Measurements from ENCODE around the gene RBFOX1. TPM values are rescaled to one million over a fixed set of nuclear protein-coding genes. Genes with fewer than 3 reads are reported as not detected.

The RBFOX1 gene
- total RNA-seq, 2 donors from 2014 or later: not detected

GRCh38 chr16:7745276-7745675 lies 412.6 kb downstream of the RBFOX1 start:
- DNase-seq: no peak
- H3K4me1 ChIP-seq: no peaks in the 10 kb centered on the region
- intact Hi-C loops (cut with DNase I): no loop called here
- no peak overlapping the region for H3K4me3 ChIP-seq
- no peaks in the 10 kb centered on the region for H3K9me3 ChIP-seq
- H3K36me3 ChIP-seq (replicated peaks in 1 of 2; ENCODE audit: insufficient read depth in 1 of 2, low read depth in 2 of 2): no peaks in the 10 kb centered on the region
- no peak for ATAC-seq
- TF ChIP-seq CTCF (IDR thresholded peaks at IDR 0.05) (no peak), POLR2A (IDR thresholded peaks at IDR 0.05) (no peak)
- no peak overlapping the region for H3K27ac ChIP-seq
- no peaks in the 10 kb centered on the region for H3K27me3 ChIP-seq
- WGBS, 2 donors: 48 to 55% methylated on average over 4 of the region's 4 CpGs

GRCh38 chr16:7746941-7747340 lies 414.3 kb downstream of the RBFOX1 start:
- ATAC-seq (no peak), DNase-seq (no peak)
- Histone ChIP-seq H3K27me3 (no peaks in the 10 kb centered on the region), H3K36me3 (replicated peaks in 1 of 2; ENCODE audit: insufficient read depth in 1 of 2, low read depth in 2 of 2) (no peaks in the 10 kb centered on the region), H3K4me1 (no peaks in the 10 kb centered on the region), H3K27ac (no peak overlapping the region), H3K9me3 (no peaks in the 10 kb centered on the region), H3K4me3 (no peak overlapping the region)
- no peak for TF ChIP-seq CTCF (IDR thresholded peaks at IDR 0.05)
- no peak for TF ChIP-seq POLR2A (IDR thresholded peaks at IDR 0.05)
- 67 to 71% methylated on average over 3 of the region's 3 CpGs for WGBS, 2 donors
- intact Hi-C loops (cut with DNase I): no loop called here

- intact Hi-C loops (cut with DNase I): no loop called here
- Histone ChIP-seq H3K4me3 (no peak overlapping the region), H3K36me3 (replicated peaks in 1 of 2; ENCODE audit: insufficient read depth in 1 of 2, low read depth in 2 of 2) (no peaks in the 10 kb centered on the region), H3K27ac (no peak overlapping the region), H3K9me3 (no peaks in the 10 kb centered on the region), H3K27me3 (no peaks in the 10 kb centered on the region), H3K4me1 (no peaks in the 10 kb centered on the region)
- TF ChIP-seq POLR2A (IDR thresholded peaks at IDR 0.05) (no peak), CTCF (IDR thresholded peaks at IDR 0.05) (no peak)
- no peak for ATAC-seq
- no peak for DNase-seq
- 16 to 39% methylated on average over 4 of the region's 4 CpGs for WGBS, 2 donors
Observed at GRCh38 chr16:7748522-7748921, 415.9 kb downstream of the RBFOX1 start.

GRCh38 chr16:7755347-7755882 lies 422.8 kb downstream of the RBFOX1 start:
- no peak overlapping the region for H3K27ac ChIP-seq
- H3K4me1 ChIP-seq: no peaks in the 10 kb centered on the region
- WGBS, 2 donors: 15 to 22% methylated on average over 6 of the region's 6 CpGs
- ATAC-seq: no peak
- no peak for DNase-seq
- intact Hi-C loops (cut with DNase I): no loop called here
- no peak for TF ChIP-seq POLR2A (IDR thresholded peaks at IDR 0.05)
- TF ChIP-seq CTCF (IDR thresholded peaks at IDR 0.05): no peak
- no peaks in the 10 kb centered on the region for H3K36me3 ChIP-seq (replicated peaks in 1 of 2; ENCODE audit: insufficient read depth in 1 of 2, low read depth in 2 of 2)
- no peaks in the 10 kb centered on the region for H3K9me3 ChIP-seq
- no peak overlapping the region for H3K4me3 ChIP-seq
- no peaks in the 10 kb centered on the region for H3K27me3 ChIP-seq

Small RNAs within 50 kb of the gene (small RNA-seq; reads per million reads assigned to genes)
- gene RF00537 (not detected), gene RF00561 (not detected)
